ENCODE data around the gene GNB1.
"Not testable (repeated sequence)": the region's sequence is repeated elsewhere in the genome, so short reads cannot be mapped to it uniquely, and the experiment has no call there.

GNB1 gene

DNA sequence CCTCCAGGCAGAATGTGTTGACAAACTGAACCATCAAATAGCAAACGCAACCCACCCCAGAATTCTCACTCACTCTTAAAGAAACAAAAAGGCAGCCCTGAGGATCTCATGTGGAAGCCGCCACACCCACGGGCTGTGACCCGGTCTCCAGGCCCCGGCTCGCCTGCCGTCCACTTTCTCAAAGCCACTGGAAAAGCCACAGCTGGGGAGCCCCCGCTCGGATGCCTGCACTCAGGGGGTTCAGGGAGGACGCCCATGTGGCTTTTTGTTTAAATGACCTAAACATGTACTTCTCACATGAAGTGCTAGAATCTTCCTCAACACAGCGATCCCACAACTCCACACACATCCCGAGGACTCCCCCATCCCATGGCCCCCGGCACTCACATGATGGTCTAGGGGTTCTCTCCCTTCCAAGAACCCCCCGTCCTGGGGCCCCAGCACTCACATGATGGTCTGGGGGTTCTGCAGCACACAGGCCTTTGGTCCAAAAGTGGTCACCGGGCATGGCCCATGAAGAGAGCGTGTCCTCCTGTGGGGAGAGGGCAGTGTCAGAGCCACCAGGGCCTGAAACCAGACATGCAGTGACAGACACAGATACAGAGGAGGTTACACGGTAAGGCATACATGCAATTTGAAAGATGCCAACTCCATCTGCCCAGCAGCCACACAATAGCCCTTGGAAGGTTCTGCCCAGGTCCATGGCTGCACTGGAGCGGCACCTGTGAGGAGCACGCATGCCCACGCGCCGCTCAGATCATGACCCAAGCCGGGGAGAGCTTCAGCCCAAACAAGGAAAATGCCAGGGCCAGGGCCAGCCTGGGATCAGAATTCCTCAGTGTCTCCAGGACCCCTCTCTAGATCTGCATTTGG, 129.1 kb downstream of the GNB1 start:
- no peak for DNase-seq (ENCODE audit: low read depth in 2 of 2)

DNA sequence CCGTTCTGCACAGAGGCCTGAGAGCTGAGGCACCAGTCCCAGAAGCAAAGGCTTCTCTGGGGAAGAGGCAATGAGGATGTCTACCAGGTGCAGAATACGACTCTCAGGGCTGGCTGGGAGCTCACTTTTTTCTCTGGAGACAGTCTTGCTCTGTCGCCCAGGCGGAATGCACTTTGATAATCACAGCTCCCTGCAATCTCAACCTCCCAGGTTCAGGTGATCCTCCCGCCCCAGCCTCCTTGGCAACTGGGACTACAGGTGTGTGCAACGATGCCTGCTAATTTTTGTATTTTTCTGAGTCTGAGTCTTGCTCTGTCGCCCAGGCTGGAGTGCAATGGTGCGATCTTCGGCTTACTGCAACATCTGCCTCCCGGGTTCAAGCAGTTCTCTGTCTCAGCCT, 130.2 kb downstream of the GNB1 start:
- no peak for DNase-seq (ENCODE audit: low read depth in 2 of 2)

DNA sequence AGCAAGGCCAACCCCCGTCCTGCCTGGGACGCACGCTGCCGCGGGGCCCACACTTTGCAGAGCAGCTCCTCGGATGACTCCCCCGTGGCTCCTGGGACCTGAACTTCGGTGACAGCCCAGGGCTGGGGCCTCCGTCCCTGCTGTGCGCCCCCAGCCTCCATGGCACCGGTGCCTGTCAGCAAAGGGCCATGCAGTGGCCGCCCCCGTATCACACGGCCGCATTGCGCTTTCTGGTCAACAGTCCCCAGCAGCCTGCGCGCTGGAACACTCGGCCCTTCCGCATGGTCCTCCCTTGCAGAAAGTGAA, 130.6 kb downstream of the GNB1 start:
- no peak for DNase-seq (ENCODE audit: low read depth in 2 of 2)

DNA sequence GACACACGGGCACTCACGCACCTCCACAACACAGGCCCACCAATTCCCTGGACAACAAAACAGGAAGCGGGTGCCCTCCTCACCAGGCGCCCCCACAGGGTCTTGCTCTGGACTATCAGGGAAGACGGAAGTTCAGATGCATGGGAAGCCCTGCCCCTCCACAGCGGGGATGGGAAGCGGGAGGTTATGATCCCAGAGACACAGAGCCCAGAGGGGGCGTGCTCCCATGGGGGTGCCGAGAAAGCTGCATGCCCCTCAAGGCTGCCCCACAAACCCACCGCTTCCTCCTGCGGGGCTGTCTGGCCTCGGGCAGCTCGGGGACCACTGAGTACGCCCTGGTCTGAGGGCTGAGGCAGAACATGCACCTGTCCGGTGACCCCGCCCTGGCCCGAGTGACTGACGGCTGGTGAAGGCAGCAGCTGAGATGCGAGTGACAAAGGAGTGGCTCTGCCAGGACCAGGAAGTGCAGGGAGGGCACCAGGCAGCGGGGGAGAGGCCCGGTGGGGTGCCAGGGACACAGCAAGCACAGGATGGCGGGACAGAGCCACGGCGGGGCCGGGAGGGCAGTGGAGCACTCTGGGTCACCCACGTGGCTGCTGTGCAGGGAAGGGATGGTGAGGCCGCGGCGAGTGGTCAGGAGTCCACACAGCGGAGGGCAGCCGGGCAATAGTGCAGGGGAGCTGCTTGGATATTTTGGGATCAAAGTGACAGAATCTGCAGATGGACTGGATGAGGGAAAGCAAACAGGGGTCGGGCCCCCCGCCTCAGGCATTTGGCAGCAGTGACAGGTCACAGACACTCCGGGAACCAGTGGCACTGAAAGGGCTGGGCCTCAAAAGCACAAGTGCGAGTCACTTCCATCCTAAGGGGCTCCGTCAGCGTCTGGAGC, 131.2 kb downstream of the GNB1 start:
- no peak for DNase-seq (ENCODE audit: low read depth in 2 of 2)

DNA sequence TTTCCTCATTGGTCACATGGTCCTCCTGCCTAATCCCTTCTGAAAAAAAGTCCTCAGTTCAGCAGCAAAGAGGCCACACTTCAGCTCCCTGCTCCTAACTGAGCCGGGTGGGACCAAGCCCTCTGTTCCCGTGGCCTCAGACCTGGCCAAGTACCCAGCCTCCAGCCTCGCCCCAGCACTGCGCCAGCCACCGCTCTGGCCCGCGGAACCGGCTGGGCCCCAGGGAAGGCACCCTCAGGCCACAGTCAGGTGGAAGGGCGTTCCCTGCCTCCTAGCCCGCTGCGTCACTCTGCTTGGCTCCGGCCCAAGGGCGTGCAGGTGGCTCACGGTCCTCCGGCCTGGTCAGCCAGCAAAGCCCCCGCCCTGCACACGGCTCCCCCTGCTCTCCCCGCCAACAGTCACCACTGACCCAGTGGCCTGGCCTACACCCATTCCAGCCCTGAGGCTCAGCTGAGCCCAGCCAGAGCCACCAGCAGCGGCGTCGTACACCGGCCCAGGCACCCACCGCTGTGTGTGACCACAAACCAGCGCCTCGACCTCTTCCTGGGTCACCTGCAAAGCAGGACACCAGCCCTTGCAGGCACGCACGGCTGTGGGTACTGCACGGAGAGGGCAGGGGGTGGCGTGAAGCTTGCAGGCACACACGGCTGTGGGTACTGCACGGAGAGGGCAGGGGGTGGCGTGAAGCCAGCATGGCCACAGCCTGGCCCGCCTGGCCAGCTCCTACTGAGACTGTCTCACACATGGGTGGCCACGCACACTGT, 132.0 kb downstream of the GNB1 start:
- DNase-seq (ENCODE audit: low read depth in 2 of 2), result no peak

DNA sequence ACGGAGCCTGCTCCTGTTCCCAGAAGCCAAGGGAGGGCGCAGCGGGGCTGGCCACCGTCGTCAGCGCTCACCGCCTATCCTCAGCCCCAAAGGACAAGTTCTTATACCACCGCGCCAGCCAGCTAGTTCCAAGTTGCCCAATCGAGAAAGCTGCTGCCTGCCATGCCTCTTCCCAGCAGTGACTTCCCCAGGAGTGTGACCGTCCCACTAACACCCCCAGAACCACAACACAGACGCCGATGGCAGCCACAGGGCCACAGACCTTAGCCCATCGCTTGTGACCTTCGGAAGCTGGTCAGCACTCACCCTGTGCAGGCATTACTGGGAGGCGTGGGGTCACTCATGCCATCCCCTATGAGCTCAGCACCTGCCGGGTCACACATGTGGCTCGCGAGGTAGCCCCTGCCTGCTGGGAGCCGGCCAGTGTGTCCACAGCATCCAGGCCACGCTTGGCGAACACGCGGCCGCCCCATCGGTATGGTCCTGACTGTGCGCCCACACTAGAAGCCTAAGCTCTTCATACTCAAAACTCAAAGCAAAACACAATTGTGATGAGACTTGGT, 132.7 kb downstream of the GNB1 start:
- no peak for DNase-seq (ENCODE audit: low read depth in 2 of 2)

DNA sequence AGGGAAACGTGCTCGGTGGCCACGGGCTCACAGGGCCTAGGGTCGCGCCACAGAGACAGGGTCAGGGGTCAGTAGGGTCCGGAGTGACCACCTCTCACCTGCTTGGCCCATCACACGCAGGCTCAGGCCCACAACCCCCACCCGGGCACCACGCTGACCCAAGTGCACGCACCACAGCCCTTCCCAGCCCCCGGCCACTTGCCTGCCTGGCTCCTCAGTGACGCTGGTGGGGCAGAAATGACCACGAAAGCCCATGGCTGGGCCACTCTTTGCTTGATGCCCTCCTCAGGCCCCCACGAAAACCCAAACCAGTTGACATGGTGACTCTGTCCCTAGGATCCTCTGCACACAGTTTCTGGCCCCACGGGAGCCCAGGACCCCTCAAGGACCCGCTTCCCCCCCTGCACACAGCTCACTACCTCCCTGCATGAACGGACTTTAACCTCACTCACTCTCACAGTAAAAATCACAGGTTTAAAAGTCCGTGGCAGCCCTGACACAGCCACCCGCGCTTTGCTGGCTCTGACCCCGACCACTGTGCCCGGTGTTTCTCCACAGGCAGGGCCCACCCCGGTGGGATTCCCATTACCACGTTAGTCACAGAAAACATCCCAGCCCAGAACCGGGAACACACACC, 133.3 kb downstream of the GNB1 start:
- no peak for DNase-seq (ENCODE audit: low read depth in 2 of 2)

DNA sequence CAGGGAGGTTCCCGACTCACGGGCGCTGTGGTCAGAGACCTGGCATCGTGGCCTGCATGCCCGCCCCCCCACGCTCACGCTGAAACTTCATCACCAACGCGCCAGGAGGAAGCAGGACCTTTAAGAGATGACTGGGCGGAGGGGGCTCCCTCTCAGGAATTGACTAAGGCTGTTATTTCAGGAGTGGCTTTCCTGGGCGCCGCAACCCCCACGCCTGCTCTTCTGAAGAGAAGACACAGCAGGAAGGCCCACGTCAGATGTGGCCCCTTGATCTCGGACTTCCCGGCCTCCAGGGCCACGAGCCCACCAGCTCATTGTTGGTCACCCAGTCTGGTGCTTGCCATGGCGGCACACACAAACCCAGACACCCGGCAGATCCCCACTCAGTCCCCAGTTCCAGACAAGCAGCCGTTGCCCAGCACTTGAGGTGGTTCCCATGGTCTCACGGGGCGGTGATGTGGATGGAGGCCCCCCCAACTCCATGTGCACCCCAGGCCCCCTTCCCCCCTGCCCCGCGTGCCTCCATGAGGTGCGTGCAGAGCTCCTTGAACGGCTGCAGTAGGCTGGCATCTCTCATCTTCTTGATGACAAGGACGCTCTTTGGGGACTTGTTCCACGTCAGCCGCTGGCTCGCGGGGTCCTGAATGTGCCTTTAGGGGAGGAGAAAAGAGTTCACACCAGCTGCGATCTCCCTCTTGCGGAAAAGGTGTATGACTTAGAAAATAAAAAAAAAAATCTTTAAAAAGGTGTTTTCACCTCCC, 134.0 kb downstream of the GNB1 start:
- no peak for DNase-seq (ENCODE audit: low read depth in 2 of 2)

DNA sequence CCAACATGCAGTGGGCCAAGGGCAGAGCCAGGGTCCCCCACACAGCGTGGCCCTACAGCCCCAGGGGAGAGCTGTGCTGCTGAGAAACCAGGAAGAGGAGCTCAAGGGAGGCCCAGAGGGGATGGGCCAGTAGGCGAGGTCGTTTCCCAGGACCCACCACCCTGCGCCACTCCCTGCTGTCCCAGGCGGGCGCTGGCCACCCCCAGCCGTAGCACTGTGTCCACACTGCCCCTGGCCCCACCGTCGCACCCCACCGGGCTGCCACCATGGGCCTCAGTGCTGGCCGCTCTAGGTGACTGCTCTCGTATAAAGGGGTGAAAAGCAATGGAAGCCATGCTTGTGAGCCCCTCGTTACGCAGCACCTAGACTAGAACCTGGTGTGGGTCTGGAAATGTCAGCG, 135.0 kb downstream of the GNB1 start:
- no peak for DNase-seq (ENCODE audit: low read depth in 2 of 2)

DNA sequence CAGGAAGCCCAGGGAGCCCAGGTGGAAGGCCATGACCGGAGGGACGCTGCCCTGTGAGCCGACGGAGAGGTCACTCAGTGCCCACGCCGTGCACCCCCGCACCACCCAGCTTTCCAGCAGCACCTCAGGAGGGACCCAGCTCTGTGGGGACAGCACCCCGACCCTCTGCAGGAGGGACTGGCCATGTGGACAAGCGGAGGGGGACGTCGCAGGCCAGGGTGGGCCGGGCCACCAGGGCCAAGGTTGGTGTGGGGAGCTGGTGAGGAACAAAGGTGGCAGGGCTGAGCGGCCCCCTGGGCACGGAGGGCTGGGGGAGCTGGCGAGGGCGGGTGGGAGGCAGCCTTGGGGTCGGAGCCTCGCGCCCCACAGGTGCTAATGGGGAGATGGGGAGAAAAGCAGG, 135.5 kb downstream of the GNB1 start:
- no peak for DNase-seq (ENCODE audit: low read depth in 2 of 2)

DNA sequence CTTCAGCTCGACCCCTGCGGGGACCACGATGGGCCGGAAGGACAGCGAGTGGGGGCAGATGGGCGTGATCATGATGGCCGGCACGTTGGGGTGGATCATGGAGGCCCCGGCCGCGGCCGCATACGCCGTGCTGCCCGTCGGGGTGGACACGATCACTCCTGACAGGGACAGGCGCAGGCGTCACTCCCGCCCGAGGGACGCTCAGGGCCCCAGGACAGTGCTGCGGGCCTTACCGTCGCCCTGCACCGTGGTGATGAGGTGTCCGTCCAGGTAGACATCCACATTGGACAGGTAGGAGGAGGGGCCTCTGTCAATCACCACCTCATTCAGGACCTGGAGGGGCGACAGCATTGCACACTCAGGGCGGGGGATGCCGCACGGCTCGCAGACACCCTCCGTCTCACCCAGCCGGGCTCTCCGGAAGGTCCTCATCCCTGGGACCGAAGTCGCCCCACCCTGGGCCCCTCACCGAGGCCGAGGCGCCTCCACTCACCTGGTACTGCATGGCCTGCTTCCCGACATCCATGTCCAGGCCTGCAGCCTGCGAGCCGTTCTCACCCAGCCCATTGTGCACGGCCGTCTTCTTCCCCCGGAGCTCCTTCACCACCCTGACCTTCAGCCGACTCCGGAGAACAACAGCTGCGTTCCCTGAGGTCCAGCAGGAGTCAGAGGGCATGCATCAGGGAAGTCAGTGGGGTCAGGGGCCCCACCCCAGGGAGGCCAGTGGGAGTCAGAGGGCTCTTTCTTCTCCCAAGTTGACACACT, 136.7 kb downstream of the GNB1 start:
- DNase-seq (ENCODE audit: low read depth in 2 of 2), result no peak

DNA sequence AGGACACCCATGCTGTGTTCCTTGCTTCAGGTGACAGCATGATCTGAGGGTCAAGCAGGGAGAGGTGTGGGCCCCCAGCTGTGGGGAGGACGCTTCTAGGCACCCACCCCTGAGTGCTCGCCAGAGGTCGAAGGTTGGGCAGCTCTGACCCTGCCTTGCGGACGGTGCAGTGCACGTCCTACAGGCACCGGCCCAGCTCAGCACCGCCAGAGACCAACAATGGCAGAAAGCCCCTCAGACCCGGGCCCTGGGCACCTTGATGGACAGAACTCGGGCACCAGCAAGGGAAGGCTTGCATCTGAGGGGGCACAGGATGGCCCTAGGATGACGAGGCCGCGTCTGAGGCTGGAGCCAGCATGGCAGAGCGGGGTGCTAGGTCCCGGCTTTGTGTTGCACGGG, 137.3 kb downstream of the GNB1 start:
- no peak for DNase-seq (ENCODE audit: low read depth in 2 of 2)

DNA sequence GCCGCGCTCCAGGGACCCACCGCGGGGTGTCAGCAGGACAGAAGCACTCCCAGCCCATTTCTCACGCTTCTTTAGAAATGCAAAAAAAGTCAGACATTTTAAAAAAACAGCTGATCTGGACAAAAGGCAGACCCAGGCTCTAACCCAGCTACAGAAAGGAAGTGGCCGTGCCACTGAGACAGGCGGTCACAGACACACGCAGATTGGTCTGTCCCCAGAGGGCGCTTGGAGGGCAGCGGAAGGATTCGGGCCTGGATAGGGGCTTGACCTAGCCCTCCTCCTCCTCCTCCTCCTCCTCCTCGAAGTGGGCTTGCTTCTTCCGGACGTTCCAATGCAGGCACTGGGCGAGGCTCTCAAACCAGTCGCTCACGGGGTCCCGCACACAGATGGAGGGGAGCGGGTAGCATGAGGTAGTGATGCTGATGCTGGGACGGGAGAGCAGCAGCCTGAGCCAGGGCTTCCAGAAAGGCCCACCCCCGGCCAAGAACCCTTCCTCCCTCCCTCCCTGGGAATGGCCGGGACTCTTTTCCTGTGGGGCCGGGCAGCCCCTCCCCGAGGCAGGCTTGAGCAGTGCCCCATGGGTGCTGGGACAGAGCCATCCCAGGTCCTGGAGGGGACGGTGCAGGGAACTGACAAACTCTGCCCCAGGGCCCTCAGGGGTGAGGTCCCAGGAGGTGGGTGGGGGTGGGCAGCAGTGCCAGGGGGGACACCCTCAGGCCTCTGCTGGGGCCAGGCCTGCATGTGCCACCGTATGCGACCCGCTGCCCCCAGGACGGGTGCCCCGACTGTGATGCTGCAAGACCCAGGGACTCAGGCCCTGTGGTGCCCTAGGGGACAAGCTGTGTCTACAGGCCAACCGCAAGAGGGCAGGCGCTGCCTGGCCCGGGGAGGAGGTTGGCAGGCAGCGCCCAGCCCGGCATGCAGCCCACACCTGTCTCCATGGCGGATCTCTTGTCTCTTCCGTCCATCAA, 138.0 kb downstream of the GNB1 start:
- DNase-seq (ENCODE audit: low read depth in 2 of 2), result no peak

DNA sequence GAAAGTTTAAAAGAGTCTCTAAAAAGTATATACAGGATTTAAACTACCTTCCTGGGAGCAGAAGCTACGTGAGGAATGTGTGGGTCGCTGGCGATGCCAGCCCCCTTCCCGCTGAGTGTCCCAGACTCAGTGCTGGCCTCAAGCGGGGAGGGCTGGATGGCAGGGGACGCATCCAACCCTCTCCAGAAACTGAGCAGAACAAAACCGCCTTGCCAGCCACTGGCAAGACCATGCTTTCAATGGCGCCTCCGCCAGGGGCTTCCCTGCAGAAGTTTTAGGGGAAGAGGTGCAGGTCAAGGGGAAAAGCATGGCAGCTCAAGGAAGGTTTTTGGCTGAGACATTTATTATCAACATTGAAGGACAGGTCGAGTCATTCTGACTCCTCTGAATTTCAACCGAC, 138.7 kb downstream of the GNB1 start:
- no peak for DNase-seq (ENCODE audit: low read depth in 2 of 2)

DNA sequence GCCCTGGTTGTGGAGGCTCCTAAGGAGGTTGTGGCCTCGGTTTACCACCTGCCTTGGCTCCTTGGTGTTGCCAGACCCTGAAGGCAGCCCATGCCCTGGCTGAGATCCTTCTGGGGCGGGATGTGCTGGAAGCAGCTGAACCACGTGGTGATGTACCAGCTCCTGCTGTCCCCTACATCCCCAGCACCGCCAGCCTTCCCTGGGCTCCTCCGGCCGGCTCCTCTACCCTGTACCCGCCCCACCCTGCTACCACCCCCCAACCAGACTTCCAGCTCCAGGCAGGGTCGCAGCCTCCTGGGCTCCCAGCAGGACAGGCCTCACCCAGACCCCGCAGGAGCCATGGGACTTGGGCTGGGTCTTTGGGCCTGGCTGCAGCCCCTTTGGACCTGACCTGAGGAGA, 140.9 kb downstream of the GNB1 start:
- DNase-seq (ENCODE audit: low read depth in 2 of 2), result not testable (repeated sequence)

DNA sequence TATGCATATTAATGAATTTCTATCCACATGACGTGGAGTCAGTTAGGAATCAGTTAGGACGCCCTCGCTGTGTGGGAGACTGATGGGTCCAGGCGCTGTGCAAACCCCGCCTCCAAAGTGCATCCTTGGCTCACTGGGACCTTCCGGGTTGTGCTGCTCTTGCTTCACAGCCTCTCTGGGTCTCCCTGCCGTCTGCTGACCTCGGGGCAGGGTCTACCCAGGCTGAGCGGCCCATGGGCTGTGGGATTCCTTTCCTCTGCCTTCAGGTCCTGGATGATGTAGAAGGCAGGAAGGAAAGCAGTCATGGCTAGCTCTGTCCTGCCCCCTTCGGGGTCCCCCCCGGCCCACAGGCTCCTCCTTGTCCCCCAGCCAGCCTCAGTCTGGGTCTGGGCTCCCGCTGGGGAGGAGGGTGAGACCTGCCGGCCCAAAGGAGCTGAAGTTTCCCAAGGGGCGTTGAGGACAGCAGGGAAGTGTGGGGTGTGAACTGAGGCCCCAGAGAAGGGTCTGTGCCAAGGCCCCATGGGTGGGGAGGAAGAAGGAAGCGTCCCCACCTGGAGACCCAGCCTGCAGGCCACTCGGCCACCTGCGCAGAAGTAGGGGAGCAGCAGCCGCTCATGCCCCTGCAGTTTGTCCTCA, 142.1 kb downstream of the GNB1 start:
- DNase-seq (ENCODE audit: low read depth in 2 of 2), result no peak

DNA sequence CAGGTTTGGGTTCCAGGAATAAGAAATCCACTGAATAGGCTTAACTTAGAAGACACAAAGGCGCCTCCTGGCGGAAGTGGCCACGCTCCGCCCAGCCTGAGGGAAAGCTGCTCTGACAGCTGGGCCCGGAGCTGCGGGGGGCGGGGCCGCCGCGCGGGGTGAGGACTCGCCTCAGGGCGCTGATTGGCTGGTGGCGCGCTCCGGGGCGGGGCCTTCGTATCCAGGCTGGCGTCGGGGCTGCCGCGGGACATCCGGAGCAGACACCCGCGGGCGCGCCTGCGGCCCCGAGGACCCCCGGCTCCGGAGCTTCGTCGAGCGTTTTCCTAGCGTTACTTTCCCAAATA, 144.3 kb downstream of the GNB1 start:
- DNase-seq (ENCODE audit: low read depth in 2 of 2), result not testable (repeated sequence)

All from stimulated activated CD8-positive, alpha-beta memory T cell treated with anti-CD3 and anti-CD28 coated beads, Interleukin-2, amount 100 ng/mL, for 1 hour (primary cell).